ENCODE results near the gene ADPGK.

Gene ADPGK

DNA sequence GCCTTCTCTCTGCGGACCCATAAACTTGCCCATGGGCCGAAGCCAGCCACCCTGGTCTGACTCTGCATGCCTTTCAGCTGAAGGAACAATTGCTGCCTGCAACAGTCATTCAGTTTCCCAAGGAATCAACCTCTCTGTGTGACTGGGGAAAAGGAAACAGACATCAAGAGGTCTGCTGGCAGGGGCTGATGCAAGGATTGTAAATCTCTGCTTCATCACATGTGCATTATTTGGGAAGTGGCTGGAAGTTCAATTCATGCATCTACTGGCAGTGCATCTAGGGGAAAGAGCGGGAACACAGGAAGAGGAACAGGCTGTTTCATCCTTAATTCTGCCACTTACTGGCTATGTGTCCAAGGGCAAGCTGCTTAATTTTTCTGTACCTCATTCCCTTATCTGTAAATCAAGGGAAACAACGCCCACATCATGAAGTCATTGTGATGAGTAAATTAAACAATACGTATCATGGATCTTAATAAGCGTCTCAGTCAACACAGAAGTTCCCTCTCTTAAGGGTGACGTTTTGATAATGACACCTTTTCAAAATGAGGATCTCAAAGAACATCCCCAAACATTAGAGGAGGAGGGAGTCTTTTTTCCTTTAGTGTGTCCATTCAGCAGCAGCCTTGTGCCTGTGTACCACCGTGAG lies 17.4 kb upstream of the ADPGK start:
- in situ Hi-C loops (cut with HindIII; ENCODE audit: low sequenced_read_pairs), result no loop called here
- no peak for DNase-seq (ENCODE audit: low read depth)
- no peak overlapping the region for H3K4me3 ChIP-seq (ENCODE audit: low read depth, low read length)
- TF ChIP-seq, protein P1, sequence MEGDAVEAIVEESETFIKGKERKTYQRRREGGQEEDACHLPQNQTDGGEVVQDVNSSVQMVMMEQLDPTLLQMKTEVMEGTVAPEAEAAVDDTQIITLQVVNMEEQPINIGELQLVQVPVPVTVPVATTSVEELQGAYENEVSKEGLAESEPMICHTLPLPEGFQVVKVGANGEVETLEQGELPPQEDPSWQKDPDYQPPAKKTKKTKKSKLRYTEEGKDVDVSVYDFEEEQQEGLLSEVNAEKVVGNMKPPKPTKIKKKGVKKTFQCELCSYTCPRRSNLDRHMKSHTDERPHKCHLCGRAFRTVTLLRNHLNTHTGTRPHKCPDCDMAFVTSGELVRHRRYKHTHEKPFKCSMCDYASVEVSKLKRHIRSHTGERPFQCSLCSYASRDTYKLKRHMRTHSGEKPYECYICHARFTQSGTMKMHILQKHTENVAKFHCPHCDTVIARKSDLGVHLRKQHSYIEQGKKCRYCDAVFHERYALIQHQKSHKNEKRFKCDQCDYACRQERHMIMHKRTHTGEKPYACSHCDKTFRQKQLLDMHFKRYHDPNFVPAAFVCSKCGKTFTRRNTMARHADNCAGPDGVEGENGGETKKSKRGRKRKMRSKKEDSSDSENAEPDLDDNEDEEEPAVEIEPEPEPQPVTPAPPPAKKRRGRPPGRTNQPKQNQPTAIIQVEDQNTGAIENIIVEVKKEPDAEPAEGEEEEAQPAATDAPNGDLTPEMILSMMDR (IDR thresholded peaks at IDR 0.05; ENCODE audit: low read depth, low read length, missing control alignments), result no peak

DNA sequence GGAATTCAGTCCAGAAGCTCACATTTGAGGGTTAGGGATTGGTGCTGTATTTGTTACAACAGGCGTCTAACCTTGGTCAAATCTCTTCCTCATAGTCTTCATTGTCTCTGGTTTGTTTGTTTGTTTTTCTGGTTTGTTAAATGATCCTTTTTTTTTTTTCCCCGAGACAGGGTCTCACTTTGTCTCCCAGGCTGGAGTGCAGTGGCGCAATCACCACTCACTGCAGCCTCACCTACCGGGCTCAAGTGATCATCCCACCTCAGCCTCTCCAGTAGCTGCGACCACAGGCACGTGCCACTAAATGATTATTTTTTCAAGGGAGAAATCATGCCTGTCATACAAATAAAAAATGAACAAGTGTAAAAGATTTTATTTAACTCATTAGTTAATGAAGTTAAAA lies 14.3 kb upstream of the ADPGK start:
- TF ChIP-seq, protein P1 (IDR thresholded peaks at IDR 0.05; ENCODE audit: low read depth, low read length, missing control alignments), result no peak
- no peak for DNase-seq (ENCODE audit: low read depth)
- in situ Hi-C loops (cut with HindIII; ENCODE audit: low sequenced_read_pairs), result no loop called here
- H3K4me3 ChIP-seq (ENCODE audit: low read depth, low read length), result no peak overlapping the region

DNA sequence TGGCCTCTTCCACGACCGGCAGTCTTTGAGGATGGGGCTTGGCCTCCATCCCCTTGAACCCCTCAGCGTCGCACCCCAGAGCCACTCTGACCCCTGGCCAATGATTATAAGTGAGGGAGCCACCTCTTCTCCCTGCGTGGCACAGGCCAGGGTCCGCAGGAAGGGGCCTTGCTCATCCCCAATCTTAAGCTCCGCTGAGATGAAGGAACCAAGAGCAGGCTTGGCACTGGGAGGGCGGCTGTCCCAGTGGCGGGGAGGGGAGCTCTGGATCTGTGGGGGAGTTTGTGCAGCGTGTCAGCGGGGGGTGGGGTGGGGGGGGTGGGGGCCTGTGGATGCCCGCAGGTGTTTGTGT lies 13.8 kb upstream of the ADPGK start:
- H3K4me3 ChIP-seq (ENCODE audit: low read depth, low read length), result peak overlapping the region; percentile 42
- in situ Hi-C loops (cut with HindIII; ENCODE audit: low sequenced_read_pairs), result no loop called here
- TF ChIP-seq, protein P1 (IDR thresholded peaks at IDR 0.05; ENCODE audit: low read depth, low read length, missing control alignments), result no peak
- no peak for DNase-seq (ENCODE audit: low read depth)

DNA sequence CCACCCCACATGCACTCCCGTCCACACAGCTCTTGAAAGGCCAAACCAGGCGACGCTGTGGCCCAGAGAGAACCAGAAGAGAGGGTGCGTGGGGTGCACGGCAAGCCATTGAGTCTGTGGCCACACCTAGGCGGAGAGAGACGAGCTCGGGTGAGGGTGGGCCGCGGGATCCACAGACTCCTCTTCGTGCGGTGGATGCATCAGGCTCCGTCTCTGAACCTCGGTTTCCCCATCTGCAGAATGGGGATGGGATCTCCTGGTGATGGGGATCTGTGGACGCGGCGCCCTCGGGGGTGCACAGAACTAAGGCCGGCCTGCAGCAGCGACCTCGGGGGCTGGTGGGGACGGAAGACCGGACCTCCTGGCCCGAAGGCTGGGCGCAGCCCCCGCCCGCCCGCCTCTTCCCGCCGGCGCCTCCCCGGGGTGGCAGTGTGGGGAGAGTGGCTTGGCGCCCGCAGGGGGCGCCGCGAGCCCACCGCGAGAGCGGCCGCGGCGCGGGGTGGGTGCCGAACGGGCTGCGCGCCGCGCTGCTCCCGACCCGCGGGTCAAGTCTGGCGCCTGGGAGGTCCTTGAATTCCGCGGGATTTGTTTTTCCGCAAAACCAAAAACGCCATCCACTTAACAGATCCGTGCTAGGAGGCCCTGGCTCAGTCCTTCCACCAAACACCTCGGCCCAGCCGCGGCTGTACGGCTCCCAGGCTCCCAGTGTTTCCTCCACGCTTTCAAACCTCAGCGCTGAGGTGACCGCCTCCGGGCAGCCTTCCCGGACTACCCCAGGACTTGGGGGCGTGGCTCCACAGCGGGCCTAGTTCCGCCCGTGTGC lies 13.2 kb upstream of the ADPGK start:
- TF ChIP-seq, protein P1 (IDR thresholded peaks at IDR 0.05; ENCODE audit: low read depth, low read length, missing control alignments), result peak; percentile 35
- in situ Hi-C loops (cut with HindIII; ENCODE audit: low sequenced_read_pairs), result no loop called here
- no peak for DNase-seq (ENCODE audit: low read depth)
- H3K4me3 ChIP-seq (ENCODE audit: low read depth, low read length), result peak overlapping the region; percentile 42

DNA sequence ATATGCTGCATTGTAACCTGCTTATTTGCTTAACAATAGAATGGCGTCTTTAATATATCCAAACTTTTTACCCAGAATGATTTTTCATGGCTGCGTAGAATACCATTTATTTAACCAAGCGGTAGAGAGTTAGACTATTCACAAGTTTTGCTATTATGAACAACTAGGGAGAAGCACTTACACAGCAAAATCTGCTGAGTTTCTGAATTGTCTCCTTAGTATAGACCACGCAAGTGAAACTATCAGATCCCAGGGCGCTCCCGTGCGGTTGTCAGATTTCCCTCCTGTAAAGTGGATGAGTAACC lies 12.6 kb upstream of the ADPGK start:
- TF ChIP-seq, protein P1 (IDR thresholded peaks at IDR 0.05; ENCODE audit: low read depth, low read length, missing control alignments), result no peak
- peak overlapping the region; percentile 42 for H3K4me3 ChIP-seq (ENCODE audit: low read depth, low read length)
- DNase-seq (ENCODE audit: low read depth), result no peak
- in situ Hi-C loops (cut with HindIII; ENCODE audit: low sequenced_read_pairs), result no loop called here

DNA sequence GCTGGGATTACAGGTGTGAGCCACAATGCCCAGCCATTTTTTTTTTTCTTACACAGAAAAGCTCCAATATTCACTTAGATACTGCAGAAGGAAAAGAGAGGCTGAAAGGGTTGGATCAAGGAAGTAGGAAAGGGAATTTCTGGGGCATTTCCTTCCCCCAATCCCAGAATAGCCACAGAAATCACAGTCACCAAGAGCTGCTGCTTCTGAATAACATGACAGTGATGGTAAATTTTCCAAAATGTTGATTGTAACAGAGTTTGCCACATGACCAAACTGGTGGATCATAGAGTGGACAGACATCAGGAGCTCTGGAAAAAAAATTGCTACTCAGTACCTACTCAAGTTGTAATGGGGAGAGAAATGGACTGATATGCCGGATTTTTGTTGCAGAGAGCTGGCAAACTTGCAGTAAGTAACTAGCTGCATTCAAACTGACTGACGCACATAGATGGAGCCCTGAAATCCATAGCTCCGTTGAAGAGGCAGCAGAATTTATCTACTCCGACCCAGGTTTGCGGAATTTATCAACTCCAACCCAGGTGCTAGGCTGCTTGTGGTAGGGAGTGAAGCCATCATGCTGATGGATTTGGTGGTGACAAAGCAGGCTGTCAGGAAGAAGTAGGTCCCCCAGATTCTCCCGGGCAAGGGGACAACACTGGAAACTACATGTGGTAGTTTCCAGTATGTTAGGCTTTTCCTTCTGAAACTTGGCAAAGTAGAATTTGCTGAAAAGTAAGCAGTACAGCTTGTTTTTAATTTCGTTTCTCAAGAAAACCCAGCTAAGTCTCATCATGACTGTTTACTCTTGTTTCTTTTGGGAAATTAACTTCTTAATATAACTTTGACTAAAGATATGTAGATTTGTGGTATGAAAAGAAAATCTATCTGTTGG lies 10.5 kb upstream of the ADPGK start:
- no peak overlapping the region for H3K4me3 ChIP-seq (ENCODE audit: low read depth, low read length)
- TF ChIP-seq, protein P1 (IDR thresholded peaks at IDR 0.05; ENCODE audit: low read depth, low read length, missing control alignments), result no peak
- in situ Hi-C loops (cut with HindIII; ENCODE audit: low sequenced_read_pairs), result no loop called here

More for the DNA sequence above, 10.5 kb upstream of the ADPGK start:
- DNase-seq (ENCODE audit: low read depth), result no peak
